Stimulated activated CD8-positive, alpha-beta memory T cell treated with anti-CD3 and anti-CD28 coated beads, Interleukin-12 subunit alpha, Interleukin-12 subunit beta, amount 100 ng/mL, for 4 hours (primary cell): ENCODE data around the gene OR10A3.
"Not testable (repeated sequence)": the region's sequence is repeated elsewhere in the genome, so short reads cannot be mapped to it uniquely, and the experiment has no call there.

ENCODE experiments used
- DNase-seq: peaks from one replicate; pipeline ENCODE4 v3.0.0-alpha.2; 2020; ENCODE audit warnings: low read depth

Gene OR10A3, protein sequence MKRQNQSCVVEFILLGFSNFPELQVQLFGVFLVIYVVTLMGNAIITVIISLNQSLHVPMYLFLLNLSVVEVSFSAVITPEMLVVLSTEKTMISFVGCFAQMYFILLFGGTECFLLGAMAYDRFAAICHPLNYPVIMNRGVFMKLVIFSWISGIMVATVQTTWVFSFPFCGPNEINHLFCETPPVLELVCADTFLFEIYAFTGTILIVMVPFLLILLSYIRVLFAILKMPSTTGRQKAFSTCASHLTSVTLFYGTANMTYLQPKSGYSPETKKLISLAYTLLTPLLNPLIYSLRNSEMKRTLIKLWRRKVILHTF

DNA sequence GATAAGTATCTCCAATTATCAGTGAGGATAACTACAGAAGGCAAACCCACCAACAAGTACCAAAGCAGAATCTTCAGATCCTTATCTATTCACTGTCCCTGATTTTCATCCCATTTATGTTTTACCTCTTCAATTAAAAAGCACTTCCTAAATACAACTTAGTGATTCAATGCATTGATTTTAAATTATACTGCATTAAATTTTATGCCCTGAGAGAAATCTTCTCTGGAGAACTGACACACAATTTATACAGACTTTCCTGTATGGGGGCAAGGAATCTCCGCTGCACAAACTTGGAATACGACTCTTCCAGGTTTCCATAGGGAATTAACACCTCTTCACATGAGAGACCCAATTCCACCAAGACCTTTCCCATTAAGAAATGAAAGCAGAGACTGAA, at the start of gene OR10A3:
Gene OR10A3 (minus strand): TSS at position 101 of the 400 bp plus-strand sequence. CDS start 2,188 bp downstream, outside the sequence.
- DNase-seq = no peak

DNA sequence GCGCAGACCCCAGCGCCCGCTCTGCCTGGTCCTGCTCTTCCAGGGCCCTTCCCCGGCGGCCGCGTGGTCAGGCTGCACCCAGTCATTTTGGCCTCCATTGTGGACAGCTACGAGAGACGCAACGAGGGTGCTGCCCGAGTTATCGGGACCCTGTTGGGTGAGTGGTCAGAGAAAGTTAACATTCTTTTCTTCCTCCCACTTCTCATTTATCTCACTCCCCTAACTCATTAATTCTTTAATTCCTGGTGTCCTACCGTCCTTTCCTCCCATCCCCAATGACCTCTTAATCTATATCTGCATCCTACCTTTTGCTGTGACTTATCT, 46.0 kb upstream of the OR10A3 start:
- DNase-seq = not testable (repeated sequence)

DNA sequence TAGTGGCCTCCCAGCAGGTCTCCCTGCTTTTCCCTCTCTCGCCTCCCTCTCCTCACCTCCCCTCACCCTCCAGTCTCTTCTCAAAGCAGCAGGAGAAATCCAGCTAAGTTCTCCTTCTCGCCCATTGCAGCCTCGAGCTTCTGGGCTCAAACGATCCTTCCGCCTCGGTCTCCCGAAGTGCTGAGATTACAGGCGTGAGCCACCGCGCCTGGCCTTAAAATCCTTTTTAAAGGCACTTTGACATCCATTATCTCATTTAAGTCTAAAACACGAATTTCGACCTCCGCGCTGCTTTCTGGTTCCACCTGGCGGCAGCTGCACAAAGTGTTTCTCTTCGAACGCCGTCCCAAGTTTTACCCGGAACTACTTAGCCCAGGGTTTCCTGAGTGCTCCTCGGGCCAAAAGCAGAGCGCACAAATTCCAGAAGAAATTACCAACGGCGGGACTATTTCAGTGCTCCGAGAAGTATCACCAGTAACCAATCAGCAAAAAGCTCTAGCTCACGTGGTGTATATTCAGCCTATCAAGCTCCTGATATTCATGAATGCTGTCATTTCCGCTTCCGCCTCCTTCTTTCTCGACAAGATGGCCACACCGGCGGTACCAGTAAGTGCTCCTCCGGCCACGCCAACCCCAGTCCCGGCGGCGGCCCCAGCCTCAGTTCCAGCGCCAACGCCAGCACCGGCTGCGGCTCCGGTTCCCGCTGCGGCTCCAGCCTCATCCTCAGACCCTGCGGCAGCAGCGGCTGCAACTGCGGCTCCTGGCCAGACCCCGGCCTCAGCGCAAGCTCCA, 45.5 kb upstream of the OR10A3 start, which contains the start of gene EIF3F:
Gene EIF3F (plus strand): TSS at position 570 of the 792 bp plus-strand sequence. CDS start 16 bp downstream, at position 586.
- peak; percentile 73 for DNase-seq

DNA sequence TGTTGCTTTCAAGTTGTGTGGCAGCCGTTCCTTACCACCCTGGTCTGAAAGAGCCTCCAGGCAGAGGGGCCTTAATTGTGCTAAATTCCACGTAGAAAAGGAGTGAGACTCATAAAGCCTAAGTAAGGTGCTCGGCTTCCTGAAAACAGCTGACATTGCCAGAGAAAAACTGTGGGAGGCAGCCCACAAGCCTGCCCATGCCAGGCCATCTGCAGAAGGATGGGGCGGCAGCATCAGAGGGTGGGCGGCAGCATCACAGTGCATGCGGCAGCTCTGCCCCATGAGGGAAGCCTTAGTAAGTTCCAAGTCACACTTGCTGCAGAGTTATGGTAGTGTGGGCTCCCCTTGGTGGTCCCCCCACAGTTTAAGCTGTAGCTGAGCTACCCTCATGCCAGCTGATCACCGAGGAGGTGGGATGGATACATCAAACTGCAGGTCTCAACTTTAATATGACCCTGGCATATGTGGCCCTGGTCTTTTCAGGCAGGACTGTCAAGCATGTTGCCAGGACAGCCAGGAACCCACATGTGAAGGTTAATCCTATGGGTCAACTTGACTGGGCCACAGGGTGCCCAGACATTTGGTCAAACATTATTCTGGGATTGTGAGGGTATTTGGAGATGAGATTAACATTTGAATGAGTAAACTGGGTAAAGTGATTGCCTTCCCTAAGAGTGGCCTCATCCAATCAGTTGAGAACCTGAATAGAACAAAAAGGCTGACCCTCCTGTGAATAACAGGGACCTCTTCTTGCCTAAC, 42.5 kb upstream of the OR10A3 start:
- no peak for DNase-seq

DNA sequence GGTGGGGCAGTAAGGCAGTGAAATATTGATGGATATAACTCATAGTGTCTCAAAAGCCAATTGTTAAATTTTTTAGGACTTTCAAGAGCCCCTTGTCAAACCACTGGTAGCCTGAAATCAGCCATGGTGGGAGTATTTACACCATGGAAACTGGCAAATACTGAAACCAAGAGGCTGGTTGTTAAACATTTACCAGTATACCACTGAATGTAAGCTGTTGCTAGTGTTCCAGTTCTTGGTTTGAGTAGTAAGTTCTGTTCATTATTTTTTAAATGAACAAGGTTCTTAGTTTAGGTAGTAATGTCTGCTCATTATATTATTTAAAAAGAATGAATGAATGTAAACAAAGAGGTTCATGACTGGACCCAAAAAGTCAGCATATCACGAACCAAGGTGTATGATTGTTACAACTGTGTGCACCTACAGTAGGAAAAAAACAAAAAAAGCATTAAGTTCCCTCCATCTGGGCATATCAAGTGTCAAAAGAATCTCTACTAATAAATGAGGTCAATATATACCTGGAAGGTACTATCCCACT, 41.1 kb upstream of the OR10A3 start:
- no peak for DNase-seq

DNA sequence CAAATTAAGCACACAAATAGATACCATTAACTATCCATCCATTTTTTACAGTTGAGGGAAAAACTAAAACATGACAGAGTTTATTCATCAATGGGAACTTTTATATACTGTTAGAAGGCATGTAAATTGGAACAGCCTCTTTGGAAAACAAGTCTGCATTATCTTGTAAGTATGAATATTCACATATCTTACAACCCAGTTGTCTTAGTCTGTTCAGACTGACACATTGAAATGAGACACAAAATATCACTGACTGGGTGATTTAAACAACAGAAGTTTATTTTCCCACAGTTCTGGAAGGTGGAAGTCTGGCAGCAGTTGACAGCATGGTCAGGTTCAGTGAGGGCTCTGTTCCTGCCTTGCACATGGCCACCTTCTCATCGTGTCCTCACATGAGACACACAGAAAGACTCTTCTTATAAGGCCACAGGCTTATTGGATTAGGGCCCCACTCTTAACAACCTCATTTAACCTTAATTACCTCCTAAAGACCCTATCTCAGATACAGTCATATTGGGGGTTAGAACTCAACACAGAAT, 40.2 kb upstream of the OR10A3 start:
- no peak for DNase-seq

DNA sequence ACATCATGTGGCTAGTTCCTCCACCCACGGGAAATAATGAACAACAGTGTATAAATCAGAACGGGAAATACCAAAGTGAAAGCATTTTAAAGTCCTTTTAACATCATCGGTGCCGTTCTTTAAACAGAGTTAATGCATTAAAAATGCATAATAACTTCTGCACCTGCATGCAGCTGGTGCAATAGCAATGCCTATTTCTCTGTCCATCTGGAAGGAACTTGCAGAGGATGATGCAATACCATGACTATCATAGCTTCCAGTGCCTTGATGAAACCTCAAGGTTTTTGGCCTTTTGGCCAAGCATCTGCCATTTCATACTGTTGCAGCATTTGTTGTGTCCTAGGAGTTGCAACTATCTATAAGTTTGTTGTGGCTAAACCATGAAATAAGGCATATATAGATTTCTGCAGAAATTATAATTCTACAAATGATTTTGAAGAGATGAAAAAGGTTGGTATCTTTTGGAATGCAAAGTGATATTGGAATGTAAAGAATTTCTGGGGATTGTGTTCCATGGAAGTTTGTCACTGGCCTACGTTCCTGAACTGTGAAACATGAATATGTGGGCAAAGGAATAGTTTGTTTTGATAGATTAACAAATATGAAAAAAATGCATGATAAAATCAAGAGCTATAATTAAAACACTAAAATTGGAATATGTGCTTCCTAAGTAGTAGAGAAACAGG, 35.9 kb upstream of the OR10A3 start:
- no peak for DNase-seq

DNA sequence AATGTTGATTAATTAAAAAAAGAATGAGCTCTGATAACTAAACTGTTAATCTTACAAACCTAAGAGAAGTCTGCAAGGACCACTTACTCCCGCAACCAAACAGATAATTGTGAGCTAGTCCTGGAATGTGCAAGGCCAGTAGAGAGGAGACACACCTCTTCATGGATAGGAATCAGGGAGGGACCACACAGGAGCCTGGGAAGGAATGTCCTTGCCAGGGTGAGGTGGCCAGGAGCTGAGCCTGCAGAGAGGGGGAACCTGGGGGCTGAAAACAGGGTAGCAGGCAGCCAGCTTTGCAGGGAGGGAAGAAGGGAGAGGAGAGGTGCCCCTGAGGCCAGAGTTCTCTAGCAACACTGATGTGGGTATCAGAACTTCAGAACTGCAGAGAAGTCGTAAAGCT, 33.2 kb upstream of the OR10A3 start:
- DNase-seq = no peak

DNA sequence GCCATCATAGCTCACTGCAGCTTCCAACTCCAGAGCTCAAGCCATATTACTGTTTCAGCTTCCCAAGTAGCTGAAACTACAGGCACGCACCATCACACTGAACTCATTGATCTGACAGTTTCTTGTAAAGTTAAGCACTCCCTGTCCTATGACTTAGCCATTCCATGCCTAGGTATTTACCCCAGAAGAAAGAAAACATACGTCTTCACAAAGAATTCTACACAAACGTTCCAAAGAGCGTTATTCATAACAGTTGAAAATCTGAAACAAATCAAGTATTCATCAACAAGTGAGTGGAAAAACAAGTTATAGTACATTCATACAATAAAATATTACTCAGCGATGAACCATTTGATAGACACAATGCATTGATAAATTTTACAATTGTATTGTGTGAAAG, 31.5 kb upstream of the OR10A3 start:
- no peak for DNase-seq

DNA sequence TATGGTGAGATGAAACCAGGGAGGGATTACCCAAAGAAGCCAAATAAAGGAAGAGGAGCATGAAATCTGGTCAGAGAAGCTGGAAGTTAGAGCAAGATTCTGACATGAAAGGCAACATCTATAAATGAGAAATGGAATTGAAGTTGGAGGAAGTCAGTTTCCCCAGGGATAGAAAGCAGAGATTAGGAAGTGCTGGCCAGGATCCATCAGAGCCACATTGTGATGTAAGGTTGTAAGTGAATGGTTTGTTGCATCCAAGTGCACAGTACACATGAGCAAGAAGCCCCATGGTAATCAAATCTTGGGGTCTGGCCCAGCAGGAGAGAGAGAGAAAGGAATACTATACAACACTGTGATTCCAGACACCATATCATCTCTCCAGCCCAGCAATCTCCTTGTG, 30.3 kb upstream of the OR10A3 start:
- DNase-seq = no peak

DNA sequence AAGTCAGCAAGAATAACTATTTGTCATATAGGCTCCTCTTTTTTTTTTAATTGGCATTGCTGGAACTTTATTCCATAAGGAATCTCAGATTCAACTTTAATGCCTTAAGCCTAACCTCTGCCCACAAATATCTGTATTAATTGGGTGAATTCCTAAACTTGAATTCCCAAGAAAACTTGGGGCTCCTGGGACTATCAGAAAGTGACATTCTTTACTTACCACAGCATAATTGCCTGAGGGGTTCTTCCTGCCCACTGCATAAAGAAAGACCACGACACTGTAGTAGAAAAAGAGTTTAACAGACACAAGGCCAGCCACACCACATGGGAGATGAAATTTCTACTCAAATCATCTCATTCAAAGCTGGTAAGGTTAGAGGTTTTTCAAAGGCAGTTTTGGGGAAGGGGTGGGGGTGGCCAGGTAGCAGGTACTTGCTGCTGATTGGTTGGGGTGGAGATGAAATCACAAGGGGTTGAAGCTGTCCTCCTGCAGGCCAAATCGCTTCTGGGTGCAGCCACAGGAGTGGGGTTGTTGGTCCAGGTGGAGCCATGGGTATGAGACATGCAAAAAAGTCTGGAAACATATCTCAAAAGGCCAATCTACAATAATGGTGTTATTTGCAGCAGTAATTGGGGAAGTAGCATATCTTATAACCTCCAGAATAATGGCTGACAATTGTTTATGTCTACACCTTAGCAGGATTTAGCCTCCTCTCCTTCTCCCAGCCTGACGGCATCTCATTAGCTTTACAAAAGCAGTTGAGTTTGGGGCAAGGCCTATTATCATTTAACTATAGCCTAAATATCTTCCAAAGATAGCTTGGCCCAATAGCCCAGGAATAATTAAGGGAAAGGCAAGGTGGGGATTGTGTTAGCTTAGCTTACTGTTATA, 28.5 kb upstream of the OR10A3 start:
- no peak for DNase-seq

DNA sequence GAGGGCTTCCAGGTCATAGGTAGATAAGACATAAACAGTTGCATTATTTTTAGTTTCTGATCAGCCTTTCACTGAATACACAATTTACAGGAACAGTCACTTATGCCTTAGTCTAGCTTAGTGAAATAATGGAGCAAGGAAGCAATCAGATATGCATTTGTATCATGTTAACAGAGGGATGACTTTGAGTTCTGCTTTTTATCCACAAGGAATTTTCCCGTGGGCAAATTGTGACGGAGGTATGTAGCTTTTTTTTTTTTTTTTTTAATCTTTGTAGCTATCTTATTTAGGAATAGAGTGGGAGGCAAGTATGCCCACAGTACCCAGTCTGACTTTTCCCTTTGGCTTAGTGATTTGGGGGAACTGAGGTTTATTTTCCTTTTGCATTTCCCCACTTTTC, 27.2 kb upstream of the OR10A3 start:
- DNase-seq = no peak

DNA sequence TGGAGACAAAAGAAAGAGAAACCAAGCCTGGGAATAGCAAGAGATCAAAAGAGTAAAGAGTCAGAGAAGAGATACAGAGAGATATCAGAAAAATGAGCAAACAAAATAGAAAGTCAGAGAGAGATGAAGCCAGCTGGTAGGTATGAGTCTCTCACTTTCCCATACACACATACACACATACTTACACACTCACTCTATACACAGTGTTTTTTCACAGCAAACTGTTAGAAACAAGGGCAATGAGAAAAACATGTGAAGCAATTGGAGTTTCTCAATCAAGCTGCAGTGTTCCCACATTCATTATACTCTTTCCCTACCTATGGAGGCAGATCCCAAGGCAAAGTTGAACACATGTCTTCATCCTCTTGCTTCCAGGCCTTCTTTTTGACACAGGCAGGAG, 26.3 kb upstream of the OR10A3 start:
- no peak for DNase-seq

DNA sequence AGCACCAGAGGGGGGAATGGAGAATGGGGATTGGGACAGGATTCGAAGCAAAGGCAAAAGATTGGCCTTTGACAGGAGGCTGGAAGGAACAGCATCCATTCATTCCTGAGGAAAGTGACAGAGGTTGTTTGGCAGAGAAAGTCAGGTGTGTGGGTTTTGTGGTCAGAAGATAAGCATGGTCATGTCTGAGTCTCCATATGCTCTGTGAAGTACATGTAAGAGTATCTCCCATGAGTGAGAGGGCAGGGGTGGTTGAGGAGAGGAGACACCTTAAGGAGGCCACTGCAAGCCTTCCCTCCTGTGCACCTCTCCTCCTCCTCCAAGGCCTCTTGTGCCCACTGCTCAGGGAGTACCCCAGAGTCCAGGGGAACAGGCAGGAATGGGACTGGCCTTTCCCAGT, 25.6 kb upstream of the OR10A3 start:
- no peak for DNase-seq

DNA sequence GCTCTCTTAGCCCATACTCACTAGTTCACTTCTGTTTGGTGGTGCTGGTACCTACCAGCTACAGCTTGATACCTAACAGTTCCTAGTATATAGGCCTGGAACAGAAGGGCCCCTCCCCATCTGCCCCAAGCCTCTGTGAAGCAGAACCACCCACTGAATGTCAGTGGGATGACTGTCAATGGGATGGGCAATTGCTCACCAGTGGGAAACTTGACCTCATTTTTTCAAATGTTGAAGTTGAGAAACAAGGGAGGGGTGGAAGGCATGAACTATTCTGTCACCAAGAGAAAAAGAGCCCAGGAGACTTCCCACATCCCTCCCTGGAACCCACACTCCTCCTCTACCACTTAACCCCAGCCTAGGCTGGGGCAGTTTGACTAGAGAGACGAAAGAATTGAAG, 23.9 kb upstream of the OR10A3 start, which contains the start of gene NLRP10:
Gene NLRP10 (minus strand): TSS at position 62 of the 400 bp plus-strand sequence. CDS start 1,952 bp downstream, outside the sequence.
- no peak for DNase-seq

DNA sequence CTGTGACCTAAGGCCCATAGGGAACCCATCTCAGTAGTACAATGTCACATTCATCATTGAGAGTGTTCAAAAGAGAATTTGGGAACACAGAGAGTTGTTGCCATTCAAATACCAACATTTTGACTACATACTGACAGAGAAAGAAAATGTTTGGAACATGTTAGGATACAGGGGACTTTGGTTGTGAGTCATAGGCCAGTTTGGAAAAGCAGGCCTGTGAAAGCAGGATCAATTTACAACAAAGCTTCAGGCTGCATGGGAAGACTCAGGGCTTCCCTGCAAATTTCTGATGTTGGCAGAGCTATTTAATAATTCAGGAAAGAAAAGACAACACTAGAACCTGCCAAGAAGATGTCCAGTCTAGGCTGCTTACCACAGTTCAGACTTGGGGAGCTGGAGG, 23.4 kb upstream of the OR10A3 start:
- DNase-seq = no peak

DNA sequence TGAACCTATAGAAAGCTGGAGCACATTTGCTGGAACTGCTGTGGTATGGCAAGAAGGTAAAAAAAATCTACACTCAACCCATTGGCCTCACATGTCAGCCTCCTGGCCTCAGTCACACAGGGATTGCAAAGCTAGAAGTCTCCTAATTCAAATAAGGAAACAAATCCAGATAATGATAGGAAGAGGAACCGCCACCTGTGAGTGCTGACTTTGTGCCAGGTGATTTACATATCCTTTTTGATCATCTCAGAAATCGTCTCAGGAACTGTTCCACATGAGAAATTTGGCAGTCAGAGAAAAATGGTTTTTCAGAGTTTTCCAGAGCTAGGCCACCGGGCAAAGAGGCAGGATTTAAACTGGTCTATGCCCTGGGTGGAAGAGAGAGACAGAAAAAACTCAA, 22.8 kb upstream of the OR10A3 start:
- no peak for DNase-seq

DNA sequence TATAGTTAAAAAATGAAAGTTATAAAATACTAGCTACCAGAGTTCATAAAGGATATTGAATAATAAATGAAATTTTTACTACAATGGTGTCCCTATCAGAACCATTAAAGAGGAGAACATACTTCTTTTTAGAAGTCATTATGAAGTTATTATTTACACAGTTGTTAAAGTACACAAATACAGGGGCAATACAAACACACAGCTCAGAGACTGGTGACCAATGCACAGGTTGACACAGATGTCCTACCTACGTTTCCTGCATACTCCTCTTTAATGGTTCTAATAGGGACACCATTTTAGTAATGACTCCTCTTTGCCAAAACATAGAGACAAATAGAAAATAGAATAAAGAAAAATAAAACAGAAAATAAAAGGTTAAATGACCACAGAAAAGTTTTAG, 13.7 kb upstream of the OR10A3 start:
- DNase-seq = no peak

DNA sequence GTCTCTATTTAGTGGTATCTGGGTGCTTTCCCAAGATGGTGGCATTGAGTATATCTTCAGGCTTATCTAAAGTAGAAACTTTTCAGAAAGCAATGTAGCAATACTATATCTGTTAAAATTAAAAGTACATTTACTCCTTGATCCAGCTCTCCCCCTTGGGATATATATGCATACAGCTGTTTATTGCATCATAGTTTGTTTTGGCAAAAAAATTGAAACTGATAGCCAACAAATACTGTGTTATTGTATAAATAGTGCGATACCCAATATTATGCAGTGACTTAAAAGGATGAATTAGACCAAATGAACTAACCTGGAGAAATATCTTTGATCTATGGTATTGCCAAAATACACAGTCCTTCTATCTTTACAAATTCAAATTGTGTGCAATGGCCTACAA, 8.4 kb upstream of the OR10A3 start:
- no peak for DNase-seq

DNA sequence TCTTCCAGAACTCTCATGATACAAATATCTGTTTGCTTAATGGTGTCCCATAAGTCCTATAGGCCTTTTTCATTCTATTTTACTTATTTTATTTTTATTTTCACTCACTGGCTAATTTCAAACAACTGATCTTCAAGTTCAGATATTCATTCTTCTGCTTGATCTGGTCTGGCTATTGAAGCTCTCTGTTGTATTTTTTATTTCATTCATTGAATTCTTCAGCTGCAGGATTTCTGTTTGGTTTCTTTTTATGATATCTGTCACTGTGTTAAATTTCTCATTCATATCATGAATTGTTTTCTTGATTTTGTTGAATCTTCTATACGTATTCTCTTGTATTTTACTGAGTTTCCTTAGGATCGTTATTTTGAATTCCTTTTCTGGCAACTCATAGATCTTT, 2.6 kb upstream of the OR10A3 start:
- DNase-seq = no peak

DNA sequence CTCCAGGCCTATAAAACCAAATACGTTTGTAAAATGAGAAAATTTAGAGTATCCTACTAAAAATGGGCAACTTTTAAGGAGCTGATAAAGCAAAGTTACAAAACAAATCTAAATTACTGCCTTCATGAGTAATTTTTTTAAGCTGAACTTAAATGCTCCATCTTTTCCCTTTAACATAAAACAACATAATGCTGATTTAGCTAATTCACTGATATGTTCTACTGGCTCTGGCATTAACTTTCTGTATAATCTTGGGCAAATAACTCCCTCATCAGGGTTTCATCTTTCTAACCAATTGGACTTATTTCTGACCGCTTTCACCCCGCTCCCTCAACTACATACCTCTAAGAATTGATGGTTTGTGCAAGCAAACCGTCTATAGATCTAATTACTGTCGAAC, 362 bp downstream of the OR10A3 start:
- no peak for DNase-seq
